HG03469 (cell line): Measurements from ENCODE around the gene NDE1.

Experiments
- ATAC-seq: cut with Tn5 transposase; IDR thresholded peaks from one replicate; pipeline ENCODE4 v1.9.1; 2021; ENCODE audit warnings: mild to moderate bottlenecking, moderate library complexity, moderate number of reproducible peaks; ENCODE audit not compliant: unreplicated experiment

Gene NDE1

GRCh38 chr16:15765116-15765515 lies 115.1 kb downstream of the NDE1 start:
- no peak for ATAC-seq

GRCh38 chr16:15765880-15766279 lies 115.8 kb downstream of the NDE1 start:
- ATAC-seq = no peak

GRCh38 chr16:15766918-15767317 lies 116.9 kb downstream of the NDE1 start:
- ATAC-seq = no peak

GRCh38 chr16:15768201-15768600 lies 118.2 kb downstream of the NDE1 start:
- ATAC-seq = no peak

GRCh38 chr16:15769239-15769638 lies 119.2 kb downstream of the NDE1 start:
- no peak for ATAC-seq

- no peak for ATAC-seq
Measured at GRCh38 chr16:15770107-15770506, 120.1 kb downstream of the NDE1 start.

GRCh38 chr16:15770512-15770911 lies 120.5 kb downstream of the NDE1 start:
- ATAC-seq = no peak

- no peak for ATAC-seq
Measured at GRCh38 chr16:15771694-15772093, 121.6 kb downstream of the NDE1 start.

- no peak for ATAC-seq
Measured at GRCh38 chr16:15772579-15773293, 122.7 kb downstream of the NDE1 start.

GRCh38 chr16:15773968-15774367 lies 123.9 kb downstream of the NDE1 start:
- ATAC-seq = no peak

- ATAC-seq = no peak
Measured at GRCh38 chr16:15775209-15775608, 125.2 kb downstream of the NDE1 start.

GRCh38 chr16:15775663-15776304 lies 125.7 kb downstream of the NDE1 start:
- ATAC-seq = no peak
